GM19372 (cell line): ENCODE measurements around the gene DYNC1LI1.
A peak's percentile ranks its signal among the peaks of the same experiment; 100 is the strongest.

Experiments
- ATAC-seq: cut with Tn5 transposase; IDR thresholded peaks from one replicate; pipeline ENCODE4 v1.9.1; 2021; ENCODE audit warnings: mild to moderate bottlenecking, low read depth, moderate library complexity; ENCODE audit not compliant: unreplicated experiment

DYNC1LI1 gene

GRCh38 chr3:32493437-32494414, 76.9 kb downstream of the DYNC1LI1 start:
- peak; percentile 66 for ATAC-seq

GRCh38 chr3:32492684-32493436, 77.8 kb downstream of the DYNC1LI1 start:
- no peak for ATAC-seq

GRCh38 chr3:32488474-32489008, 82.1 kb downstream of the DYNC1LI1 start:
- ATAC-seq, result no peak

GRCh38 chr3:32487781-32488473, 82.7 kb downstream of the DYNC1LI1 start:
- no peak for ATAC-seq

DNA sequence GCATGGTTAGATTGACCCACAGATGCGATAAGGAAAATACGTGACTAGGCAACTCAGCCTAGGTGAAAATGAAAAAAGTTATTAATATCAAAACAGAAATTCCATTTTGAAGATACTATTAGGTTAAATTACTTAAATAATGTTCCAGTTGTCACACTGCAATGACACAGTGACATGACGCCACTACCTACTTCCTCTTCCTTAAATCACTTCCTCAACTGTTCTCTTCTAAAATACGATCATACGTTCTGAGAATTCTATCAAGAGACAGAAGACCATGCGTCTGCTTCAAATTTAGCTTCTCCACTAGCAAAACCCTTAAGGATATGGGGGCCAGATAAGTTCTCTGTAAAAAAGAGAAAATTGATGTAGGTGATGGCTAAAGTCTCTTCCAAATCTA, 86.2 kb downstream of the DYNC1LI1 start:
- no peak for ATAC-seq

GRCh38 chr3:32483772-32484171, 86.9 kb downstream of the DYNC1LI1 start:
- ATAC-seq, result no peak

GRCh38 chr3:32482693-32483092, 88.0 kb downstream of the DYNC1LI1 start:
- no peak for ATAC-seq

DNA sequence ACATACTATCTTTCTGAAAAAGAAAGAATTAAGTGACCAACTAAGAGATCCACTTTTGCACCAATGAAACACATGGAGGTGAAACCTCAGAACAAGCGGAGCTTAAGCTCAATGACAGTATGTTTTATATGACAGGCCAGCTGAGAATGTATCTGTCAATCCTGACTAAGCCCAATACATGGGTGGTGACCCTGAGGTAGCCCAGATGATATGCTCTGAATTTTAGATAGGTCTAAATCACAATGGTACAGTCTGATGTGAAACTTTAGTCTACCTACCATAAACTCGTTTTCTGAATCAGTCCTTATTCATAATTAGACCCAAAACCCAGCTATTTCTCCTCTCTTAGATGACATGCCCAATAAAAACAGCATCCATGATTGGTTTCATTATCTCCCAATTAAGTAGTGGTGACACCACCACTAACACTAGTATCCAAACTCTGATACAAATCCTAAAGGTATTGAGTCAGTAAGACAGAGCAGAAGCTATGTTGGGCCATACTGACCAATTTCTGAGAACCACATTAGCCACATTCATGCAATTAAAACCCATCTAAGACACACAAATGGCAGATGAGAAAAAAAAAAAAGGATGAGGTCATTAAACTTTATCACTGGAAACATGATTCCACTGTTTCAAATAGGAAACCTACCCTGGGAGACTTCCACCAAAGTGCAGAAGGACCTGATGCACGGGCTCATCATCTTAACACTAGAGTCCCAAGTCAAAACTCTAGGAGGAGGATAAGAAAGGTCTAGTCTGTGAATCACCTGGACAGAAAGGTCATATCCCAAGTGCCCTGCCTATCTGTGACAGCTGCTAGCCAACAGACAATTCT, 88.6 kb downstream of the DYNC1LI1 start:
- ATAC-seq, result no peak

DNA sequence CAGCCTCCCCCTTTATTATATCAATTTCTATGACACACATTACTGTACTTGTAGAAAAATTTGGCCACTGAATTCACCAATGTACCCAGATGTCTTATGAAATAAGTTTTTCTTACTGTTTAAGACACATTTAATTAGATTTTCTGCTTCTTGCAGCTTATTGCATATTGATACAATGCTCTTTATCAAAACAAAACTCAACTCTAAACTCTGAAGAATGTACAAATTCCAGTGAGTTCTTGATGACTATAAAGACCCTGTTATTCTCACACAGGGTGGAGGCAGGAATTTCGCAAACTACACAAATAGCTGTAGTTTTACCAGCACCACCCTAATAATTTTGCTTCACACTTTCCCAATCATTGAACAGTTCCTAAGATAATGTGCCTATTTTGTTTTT, 90.1 kb downstream of the DYNC1LI1 start:
- no peak for ATAC-seq
